ENCODE measurements around the gene ATP10A. TPM values are rescaled to one million over a fixed set of nuclear protein-coding genes. Genes with fewer than 3 reads are reported as not detected.
"Not testable (repeated sequence)": the region's sequence is repeated elsewhere in the genome, so short reads cannot be mapped to it uniquely, and the experiment has no call there.

ATP10A gene
- polyA plus RNA-seq, 3 donors from 2014 or later = 2.4 to 17.4 (median 7.3) TPM

DNA sequence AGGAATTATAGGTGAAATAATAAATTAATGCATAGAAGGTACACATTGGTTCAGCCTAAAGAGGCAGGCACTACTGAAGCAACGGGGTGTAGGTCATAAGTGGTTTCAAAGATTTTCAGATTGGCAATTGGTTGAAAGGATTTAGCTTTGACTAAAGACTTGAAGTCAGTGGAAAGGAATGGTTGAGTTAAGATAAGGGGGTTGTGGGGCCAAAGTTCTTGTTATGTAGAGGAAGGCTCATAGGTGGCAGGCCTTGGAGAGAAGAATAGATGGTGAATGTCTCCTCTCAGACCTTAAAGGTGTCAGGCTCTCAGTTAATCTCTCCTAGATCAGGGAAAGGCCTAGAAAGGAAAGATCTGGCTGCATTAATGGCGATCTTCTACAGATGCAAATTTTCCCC, 209.8 kb downstream of the ATP10A start:
- H3K4me3 Mint-ChIP-seq = no peak overlapping the region
- peaks cover 0 to 4% (median 0%) of the 10 kb centered on the region in 6 donors for H3K9me3 Mint-ChIP-seq
- no peak overlapping the region for H3K27ac Mint-ChIP-seq
- H3K27me3 Mint-ChIP-seq (ENCODE audit: low read depth in 3 of 3) = peaks cover 0 to 14% (median 3%) of the 10 kb centered on the region in 3 donors
- H3K36me3 Mint-ChIP-seq = no peaks in the 10 kb centered on the region
- H3K4me1 Mint-ChIP-seq = no peaks in the 10 kb centered on the region
- DNase-seq = no peak

DNA sequence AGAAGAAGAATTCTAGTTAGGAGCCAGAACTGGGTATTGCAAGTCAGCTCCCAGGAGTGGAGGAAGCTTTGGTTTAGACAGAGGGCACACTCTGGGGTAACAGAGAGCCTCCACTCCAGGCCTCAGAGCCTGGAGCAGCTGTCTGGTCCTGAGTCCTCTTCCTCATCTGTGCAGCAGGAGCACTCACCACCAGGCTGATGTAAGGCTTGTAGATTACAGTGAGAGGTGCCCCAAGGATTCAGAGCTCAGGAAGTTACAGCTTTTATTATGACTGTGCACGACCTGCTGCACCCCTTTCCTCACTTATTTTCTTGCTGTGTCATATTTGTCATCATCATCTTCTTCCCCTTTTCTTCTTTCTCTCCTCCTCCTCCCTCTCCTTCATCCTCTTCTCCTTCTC, 210.4 kb downstream of the ATP10A start:
- no peak for DNase-seq
- Mint-ChIP-seq H3K9me3 (peaks cover 0 to 3% (median 0%) of the 10 kb centered on the region in 6 donors), H3K36me3 (no peaks in the 10 kb centered on the region), H3K4me1 (no peaks in the 10 kb centered on the region), H3K27ac (no peak overlapping the region), H3K27me3 (ENCODE audit: low read depth in 3 of 3) (peaks cover 0 to 7% (median 3%) of the 10 kb centered on the region in 3 donors), H3K4me3 (no peak overlapping the region)

DNA sequence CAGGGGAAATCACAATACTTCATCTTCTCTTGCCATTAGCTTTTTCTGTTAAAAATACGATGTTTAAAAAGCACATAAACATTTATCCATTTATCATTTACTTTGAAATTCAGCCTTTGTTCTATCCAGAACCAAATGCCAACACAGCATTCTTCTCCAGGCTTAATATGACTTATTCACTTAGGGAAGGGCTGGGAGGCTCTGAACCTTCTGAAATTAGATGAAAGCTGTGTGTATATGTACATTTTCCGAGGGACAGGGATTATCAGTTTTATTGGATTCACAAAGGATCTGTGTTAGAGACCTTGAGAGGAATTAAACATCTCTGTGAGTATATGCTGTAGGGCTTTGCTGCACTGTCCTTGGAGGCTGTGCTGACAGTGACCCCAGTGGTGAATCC, 213.7 kb downstream of the ATP10A start:
- H3K9me3 Mint-ChIP-seq = peaks cover 0 to 5% (median 0%) of the 10 kb centered on the region in 6 donors
- H3K27ac Mint-ChIP-seq = no peak overlapping the region
- DNase-seq = no peak
- H3K27me3 Mint-ChIP-seq (ENCODE audit: low read depth in 3 of 3) = peaks cover 0 to 12% (median 0%) of the 10 kb centered on the region in 3 donors
- no peak overlapping the region for H3K4me3 Mint-ChIP-seq
- no peaks in the 10 kb centered on the region for H3K36me3 Mint-ChIP-seq
- no peaks in the 10 kb centered on the region for H3K4me1 Mint-ChIP-seq

DNA sequence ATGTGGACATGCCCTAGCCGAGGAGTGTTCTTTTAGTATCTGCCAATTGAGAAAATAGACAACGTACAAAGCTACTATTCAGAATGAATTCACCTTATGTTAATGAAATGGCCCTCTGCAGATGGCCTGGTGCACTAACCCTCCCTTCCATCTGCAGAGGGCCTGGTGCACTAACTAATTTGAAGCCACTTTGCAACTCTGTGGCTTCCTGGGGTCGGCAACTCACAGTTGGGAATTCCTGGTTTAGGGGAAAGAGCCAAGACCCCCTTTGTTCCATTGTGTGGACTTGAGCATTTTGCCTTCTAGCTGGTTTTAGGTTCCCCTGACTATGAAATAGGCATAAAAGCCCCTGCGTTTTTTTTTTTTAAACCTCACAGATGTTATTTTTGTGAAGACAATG, 220.0 kb downstream of the ATP10A start:
- Mint-ChIP-seq H3K27me3 (ENCODE audit: low read depth in 3 of 3) (peaks cover 3 to 11% (median 5%) of the 10 kb centered on the region in 3 donors), H3K4me3 (no peak overlapping the region), H3K36me3 (no peaks in the 10 kb centered on the region), H3K27ac (no peak overlapping the region), H3K9me3 (peaks cover 0 to 5% (median 0%) of the 10 kb centered on the region in 6 donors), H3K4me1 (no peaks in the 10 kb centered on the region)
- DNase-seq = no peak

DNA sequence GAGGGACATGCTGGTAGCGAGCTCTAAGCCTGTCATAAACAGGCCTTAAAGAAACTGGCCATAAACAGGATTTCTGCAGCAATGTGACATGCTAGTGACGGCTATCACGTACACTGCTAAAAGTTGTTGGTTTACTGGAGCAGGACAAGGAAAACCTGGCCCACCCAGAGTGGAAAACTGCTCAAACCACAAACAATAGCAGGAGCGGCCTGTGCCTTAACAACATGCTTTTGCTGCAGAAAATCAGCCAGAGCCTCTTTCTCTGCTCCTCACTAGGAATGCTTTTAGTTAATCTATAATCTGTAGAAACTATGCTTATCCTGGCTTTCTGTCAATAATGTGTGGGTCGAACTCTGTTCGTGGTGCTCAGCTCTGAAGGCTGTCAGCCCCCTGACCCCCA, 221.4 kb downstream of the ATP10A start:
- Mint-ChIP-seq H3K9me3 (peaks cover 0 to 5% (median 0%) of the 10 kb centered on the region in 6 donors), H3K27ac (no peak overlapping the region), H3K4me3 (no peak overlapping the region), H3K27me3 (ENCODE audit: low read depth in 3 of 3) (peaks cover 3 to 9% (median 7%) of the 10 kb centered on the region in 3 donors), H3K36me3 (no peaks in the 10 kb centered on the region), H3K4me1 (no peaks in the 10 kb centered on the region)
- no peak for DNase-seq

DNA sequence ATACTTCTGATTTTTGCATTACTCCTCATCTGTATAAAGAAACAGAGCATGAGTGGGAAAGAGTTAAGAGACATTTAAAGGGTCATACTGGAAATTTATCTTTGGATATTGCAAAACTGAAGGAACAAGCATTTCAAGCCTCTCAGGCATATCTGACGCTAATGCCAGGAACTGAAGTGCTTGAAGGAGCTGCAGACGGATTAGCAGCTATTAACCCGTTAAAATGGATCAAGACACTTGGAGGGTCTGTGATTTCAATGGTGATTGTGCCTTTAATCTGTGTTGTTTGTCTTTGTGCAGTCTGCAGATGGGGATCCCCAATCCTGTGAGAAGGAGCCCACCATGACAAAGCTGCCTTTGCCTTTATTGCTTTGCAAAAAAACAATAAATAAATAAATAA, 221.8 kb downstream of the ATP10A start:
- no peak for DNase-seq
- Mint-ChIP-seq H3K36me3 (no peaks in the 10 kb centered on the region), H3K27ac (no peak overlapping the region), H3K9me3 (peaks cover 0 to 5% (median 0%) of the 10 kb centered on the region in 6 donors), H3K27me3 (ENCODE audit: low read depth in 3 of 3) (peaks cover 3 to 9% (median 7%) of the 10 kb centered on the region in 3 donors), H3K4me3 (no peak overlapping the region), H3K4me1 (no peaks in the 10 kb centered on the region)

DNA sequence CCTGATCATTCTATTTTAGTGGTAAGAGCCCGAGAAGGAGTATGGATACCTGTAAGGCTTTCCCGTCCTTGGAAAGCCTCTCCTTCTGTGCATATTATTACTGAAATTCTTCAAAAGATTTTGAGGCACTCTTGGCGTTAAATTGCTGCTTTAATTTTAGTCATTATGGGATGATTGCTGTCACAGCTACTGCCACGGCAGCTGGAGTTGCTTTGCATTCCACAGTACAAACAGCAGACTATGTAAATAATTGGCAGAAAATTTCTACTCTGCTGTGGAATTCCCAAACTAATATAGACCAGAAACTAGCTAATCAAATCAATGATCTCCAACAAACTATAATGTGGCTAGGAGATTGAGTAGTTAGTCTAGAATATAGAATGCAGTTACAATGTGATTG, 222.2 kb downstream of the ATP10A start:
- DNase-seq; H3K36me3 Mint-ChIP-seq; H3K4me3 Mint-ChIP-seq; H3K9me3 Mint-ChIP-seq; H3K4me1 Mint-ChIP-seq; H3K27me3 Mint-ChIP-seq (ENCODE audit: low read depth in 3 of 3); H3K27ac Mint-ChIP-seq: not testable (repeated sequence)

DNA sequence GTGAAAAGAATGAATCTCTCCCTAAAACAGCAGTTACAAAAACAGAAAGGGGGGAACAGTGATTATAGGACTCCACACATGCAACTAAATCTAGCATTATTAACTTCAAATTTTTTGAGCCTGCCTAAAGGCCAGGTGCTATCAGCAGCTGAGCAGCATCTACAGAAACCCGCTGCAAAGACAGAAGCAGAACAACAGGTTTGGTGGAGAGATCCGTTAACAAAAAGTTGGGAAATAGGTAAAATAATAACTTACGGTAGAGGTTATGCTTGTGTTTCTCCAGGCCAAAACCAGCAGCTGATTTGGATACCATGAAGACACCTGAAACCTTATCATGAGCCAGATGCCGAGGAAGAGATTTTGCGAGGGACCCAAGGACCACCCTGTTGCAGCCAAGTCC, 222.7 kb downstream of the ATP10A start:
- peaks cover 0 to 2% (median 0%) of the 10 kb centered on the region in 6 donors for H3K9me3 Mint-ChIP-seq
- peaks cover 3 to 9% (median 4%) of the 10 kb centered on the region in 3 donors for H3K27me3 Mint-ChIP-seq (ENCODE audit: low read depth in 3 of 3)
- H3K36me3 Mint-ChIP-seq = no peaks in the 10 kb centered on the region
- H3K4me3 Mint-ChIP-seq = no peak overlapping the region
- no peak for DNase-seq
- H3K4me1 Mint-ChIP-seq = no peaks in the 10 kb centered on the region
- no peak overlapping the region for H3K27ac Mint-ChIP-seq

DNA sequence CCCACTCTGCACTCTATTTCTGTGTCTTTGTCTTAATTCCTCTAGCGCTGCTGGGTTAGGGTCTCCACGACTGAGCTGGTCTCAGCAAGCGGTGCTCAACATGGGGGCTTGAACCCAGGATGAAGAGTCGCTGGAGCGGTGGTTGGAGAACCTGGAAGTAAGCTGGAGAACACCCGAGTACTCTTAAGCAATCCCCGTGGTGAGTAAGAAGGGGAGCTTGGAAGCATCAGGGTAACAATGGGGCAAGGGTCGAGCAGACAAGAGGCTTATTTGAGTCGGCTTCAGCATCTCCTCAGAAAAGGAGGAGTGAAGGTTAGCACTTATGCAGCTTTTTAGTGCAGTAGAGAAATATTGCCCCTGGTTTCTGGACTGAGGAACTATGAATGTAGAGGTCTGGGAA, 226.6 kb downstream of the ATP10A start:
- not testable (repeated sequence) for H3K4me1 Mint-ChIP-seq; H3K27ac Mint-ChIP-seq; H3K9me3 Mint-ChIP-seq; H3K27me3 Mint-ChIP-seq (ENCODE audit: low read depth in 3 of 3); DNase-seq; H3K36me3 Mint-ChIP-seq; H3K4me3 Mint-ChIP-seq

DNA sequence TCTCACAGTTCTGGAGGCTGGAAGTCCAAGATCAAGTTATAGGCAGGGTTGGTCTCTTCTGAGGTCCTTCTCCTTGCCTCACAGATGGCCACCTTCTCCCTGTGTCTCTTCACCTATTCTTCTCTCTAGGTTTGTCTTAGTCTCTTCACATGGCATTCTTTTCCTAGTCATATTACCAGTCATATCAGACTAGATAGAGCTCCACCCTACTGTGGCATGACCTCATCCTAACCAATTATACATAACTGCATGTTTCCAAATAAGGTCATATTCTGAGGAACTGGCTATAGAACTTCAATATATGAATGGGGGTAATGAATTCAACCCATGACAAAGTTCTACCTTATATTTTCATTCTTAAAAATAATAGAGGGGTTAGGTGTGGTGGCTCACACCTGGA, 227.9 kb downstream of the ATP10A start:
- Mint-ChIP-seq H3K4me3 (no peak overlapping the region), H3K4me1 (no peaks in the 10 kb centered on the region), H3K9me3 (no peaks in the 10 kb centered on the region), H3K27ac (no peak overlapping the region), H3K36me3 (no peaks in the 10 kb centered on the region), H3K27me3 (ENCODE audit: low read depth in 3 of 3) (peaks cover 0 to 3% (median 2%) of the 10 kb centered on the region in 3 donors)
- DNase-seq = no peak

DNA sequence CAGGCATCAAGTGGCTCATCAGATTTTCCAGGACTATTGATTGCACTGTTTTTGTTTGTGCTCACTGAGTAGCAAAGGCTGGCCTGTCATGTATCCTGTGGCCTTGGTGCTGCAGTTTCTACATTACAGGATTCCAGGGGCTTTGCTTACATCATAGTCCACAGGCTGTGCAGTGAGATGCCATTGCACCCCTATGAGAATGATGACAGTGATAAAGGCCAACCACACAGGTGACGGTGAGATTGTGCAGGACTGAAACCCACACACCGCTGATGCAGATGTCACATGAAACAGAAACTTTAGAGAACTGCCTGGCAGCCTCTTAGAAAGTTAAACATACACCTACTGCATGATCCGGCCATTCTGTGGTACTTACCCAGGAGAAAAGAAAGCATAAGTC, 229.3 kb downstream of the ATP10A start:
- Mint-ChIP-seq H3K36me3 (no peaks in the 10 kb centered on the region), H3K9me3 (peaks cover 0 to 2% (median 0%) of the 10 kb centered on the region in 6 donors), H3K4me3 (no peak overlapping the region), H3K4me1 (no peaks in the 10 kb centered on the region), H3K27ac (no peak overlapping the region), H3K27me3 (ENCODE audit: low read depth in 3 of 3) (peaks cover 0 to 5% (median 2%) of the 10 kb centered on the region in 3 donors)
- DNase-seq = no peak

DNA sequence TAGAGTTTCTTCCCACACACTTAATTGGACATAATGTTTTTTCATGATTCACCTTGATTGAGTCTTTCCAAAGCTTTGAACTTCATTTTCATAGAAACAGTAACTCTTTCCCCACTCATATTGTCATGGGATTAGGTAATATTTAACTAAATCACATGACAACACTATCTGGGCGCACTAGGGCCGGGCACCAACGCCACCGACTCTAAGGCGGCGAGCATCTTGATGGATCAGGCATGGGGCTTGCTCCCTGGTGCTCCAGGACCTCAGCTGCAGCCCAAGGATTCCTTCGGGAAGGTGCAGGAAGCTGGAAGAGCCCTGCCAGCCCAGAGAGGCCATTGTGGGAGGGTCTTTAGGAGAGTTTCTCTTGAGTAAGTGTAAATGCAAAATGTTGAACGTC, 231.2 kb downstream of the ATP10A start:
- H3K9me3 Mint-ChIP-seq = peaks cover 0 to 2% (median 0%) of the 10 kb centered on the region in 6 donors
- no peaks in the 10 kb centered on the region for H3K36me3 Mint-ChIP-seq
- H3K4me1 Mint-ChIP-seq = no peaks in the 10 kb centered on the region
- H3K27ac Mint-ChIP-seq = no peak overlapping the region
- H3K27me3 Mint-ChIP-seq (ENCODE audit: low read depth in 3 of 3) = peaks cover 2 to 3% (median 2%) of the 10 kb centered on the region in 3 donors
- DNase-seq = no peak
- H3K4me3 Mint-ChIP-seq = no peak overlapping the region
